PC-9 (cell line): Measurements from ENCODE around the gene CHSY3. TPM values are rescaled to one million over a fixed set of nuclear protein-coding genes. Genes with fewer than 3 reads are reported as not detected.

Source experiments
- BruUV-seq: library from RNA; stranded (reverse); fragments of 400-500 nt; replicated peaks from 2 replicates; lab custom pipeline; 2021; lab: Mats Ljungman, UMichigan
- CTCF ChIA-PET: fragments of 300-600 bp; sonication (Branson Sonifier 250); formaldehyde crosslinking; loops from one replicate; lab custom pipeline; 2022; ENCODE audit warnings: antibody characterized with exemption; lab: Charles Lee
- POLR2A ChIA-PET: fragments of 300-600 bp; sonication (Branson Sonifier 250); formaldehyde crosslinking; loops from one replicate; lab custom pipeline; 2022; ENCODE audit warnings: antibody characterized with exemption; ENCODE audit not compliant: unreplicated experiment; lab: Charles Lee
- DNase-seq, 2 experiments: peaks; one replicate each; pipeline versions ENCODE4 v3.0.0 to v3.0.0-alpha.2; 2015 to 2022; ENCODE audit warnings: mixed read lengths in 1 of 2
- H2AFZ ChIP-seq: fragments of 200-600 bp; sonication (generic); 2 replicates; pipeline ENCODE4 v1.8.1; 2017; ENCODE audit warnings: antibody characterized with exemption
- H3F3A ChIP-seq: fragments of 200-600 bp; sonication (generic); 2 replicates; pipeline ENCODE4 v1.8.1; 2017; ENCODE audit warnings: antibody characterized with exemption, mild to moderate bottlenecking, low read depth; ENCODE audit not compliant: insufficient read depth
- H3K27ac ChIP-seq: fragments of 200-600 bp; sonication (generic); 2 replicates; pipeline ENCODE4 v1.6.1; 2016; ENCODE audit warnings: mixed run types
- H3K27me3 ChIP-seq: fragments of 200-600 bp; sonication (generic); 2 replicates; pipeline ENCODE4 v1.6.1; 2016; ENCODE audit warnings: low read depth, mixed run types; ENCODE audit not compliant: insufficient read depth
- H3K36me3 ChIP-seq: fragments of 200-600 bp; sonication (generic); 2 replicates; pipeline ENCODE4 v1.6.1; 2016; ENCODE audit warnings: low read depth, mixed run types
- H3K4me1 ChIP-seq: fragments of 200-600 bp; sonication (generic); replicated peaks from 2 replicates; pipeline ENCODE4 v1.6.1; 2016; ENCODE audit warnings: mixed run types; ENCODE audit not compliant: insufficient read depth
- H3K4me2 ChIP-seq: fragments of 200-600 bp; sonication (generic); 2 replicates; pipeline ENCODE4 v1.6.1; 2017; ENCODE audit warnings: mixed run types
- H3K4me3 ChIP-seq: fragments of 200-600 bp; sonication (generic); 2 replicates; pipeline ENCODE4 v1.6.1; 2016; ENCODE audit warnings: mixed run types
- H3K79me2 ChIP-seq: fragments of 200-600 bp; sonication (generic); 2 replicates; pipeline ENCODE4 v1.6.1; 2017; ENCODE audit warnings: low read depth, mixed run types
- H3K9me2 ChIP-seq: fragments of 200-600 bp; sonication (generic); 2 replicates; pipeline ENCODE4 v1.8.1; 2017; ENCODE audit warnings: mild to moderate bottlenecking; ENCODE audit not compliant: insufficient read depth
- H3K9me3 ChIP-seq: fragments of 200-600 bp; sonication (generic); 2 replicates; pipeline ENCODE4 v1.8.1; 2016; ENCODE audit warnings: low read depth; ENCODE audit not compliant: insufficient read depth
- H4K20me1 ChIP-seq: fragments of 200-600 bp; sonication (generic); 2 replicates; pipeline ENCODE4 v1.8.1; 2017; ENCODE audit not compliant: insufficient read depth
- EZH2 ChIP-seq: fragments of 200-600 bp; sonication (generic); IDR thresholded peaks from 2 replicates; pipeline ENCODE4 v1.8.0; 2017; ENCODE audit warnings: antibody characterized with exemption, low read depth
- intact Hi-C: fragments of 100-400 bp; cut with micrococcal nuclease; formaldehyde crosslinking; loops from one replicate; pipeline ENCODE4 v1.10.0; 2022; ENCODE audit not compliant: unreplicated experiment
- total RNA-seq: library from RNA; stranded (reverse); gene quantifications from 2 replicates; pipeline ENCODE4 v1.2.3, GENCODE V29; 2021
- TF ChIP-seq, protein P1 (sequence below): fragments of 200-600 bp; sonication (generic); conservative IDR thresholded peaks from 2 replicates; pipeline ENCODE4 v1.6.1; 2017; ENCODE audit warnings: mixed run types, antibody characterized with exemption, mild to moderate bottlenecking, moderate library complexity

The CHSY3 gene
- total RNA-seq, 1 experiment from 2014 or later, result 0.17 TPM

- H3K79me2 ChIP-seq, result no peaks in the 10 kb centered on the region
- ChIA-PET CTCF (no interaction called here), POLR2A (no interaction called here)
- H3K27me3 ChIP-seq, result no peaks in the 10 kb centered on the region
- no peaks in the 10 kb centered on the region for H3K4me1 ChIP-seq
- intact Hi-C loops, result no loop called here
- H3K9me2 ChIP-seq, result no peaks in the 10 kb centered on the region
- H4K20me1 ChIP-seq, result peaks cover 4% of the 10 kb centered on the region; the same call in 1 of the 2 replicates
- TF ChIP-seq, protein P1, sequence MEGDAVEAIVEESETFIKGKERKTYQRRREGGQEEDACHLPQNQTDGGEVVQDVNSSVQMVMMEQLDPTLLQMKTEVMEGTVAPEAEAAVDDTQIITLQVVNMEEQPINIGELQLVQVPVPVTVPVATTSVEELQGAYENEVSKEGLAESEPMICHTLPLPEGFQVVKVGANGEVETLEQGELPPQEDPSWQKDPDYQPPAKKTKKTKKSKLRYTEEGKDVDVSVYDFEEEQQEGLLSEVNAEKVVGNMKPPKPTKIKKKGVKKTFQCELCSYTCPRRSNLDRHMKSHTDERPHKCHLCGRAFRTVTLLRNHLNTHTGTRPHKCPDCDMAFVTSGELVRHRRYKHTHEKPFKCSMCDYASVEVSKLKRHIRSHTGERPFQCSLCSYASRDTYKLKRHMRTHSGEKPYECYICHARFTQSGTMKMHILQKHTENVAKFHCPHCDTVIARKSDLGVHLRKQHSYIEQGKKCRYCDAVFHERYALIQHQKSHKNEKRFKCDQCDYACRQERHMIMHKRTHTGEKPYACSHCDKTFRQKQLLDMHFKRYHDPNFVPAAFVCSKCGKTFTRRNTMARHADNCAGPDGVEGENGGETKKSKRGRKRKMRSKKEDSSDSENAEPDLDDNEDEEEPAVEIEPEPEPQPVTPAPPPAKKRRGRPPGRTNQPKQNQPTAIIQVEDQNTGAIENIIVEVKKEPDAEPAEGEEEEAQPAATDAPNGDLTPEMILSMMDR, result no peak
- no peak for TF ChIP-seq EZH2
- no peaks in the 10 kb centered on the region for H3K36me3 ChIP-seq
- no peak for DNase-seq
- no peaks in the 10 kb centered on the region for H3K9me3 ChIP-seq
- no peak overlapping the region for H3K4me3 ChIP-seq
- no peak overlapping the region for H3K4me2 ChIP-seq
- BruUV-seq, result no TSS peak
- H3K27ac ChIP-seq, result no peak overlapping the region
- H3F3A ChIP-seq, result no peaks in the 10 kb centered on the region
- no peak overlapping the region for H2AFZ ChIP-seq
These were observed 67.4 kb downstream of the CHSY3 start for GRCh38 chr5:129971714-129972113.

DNA sequence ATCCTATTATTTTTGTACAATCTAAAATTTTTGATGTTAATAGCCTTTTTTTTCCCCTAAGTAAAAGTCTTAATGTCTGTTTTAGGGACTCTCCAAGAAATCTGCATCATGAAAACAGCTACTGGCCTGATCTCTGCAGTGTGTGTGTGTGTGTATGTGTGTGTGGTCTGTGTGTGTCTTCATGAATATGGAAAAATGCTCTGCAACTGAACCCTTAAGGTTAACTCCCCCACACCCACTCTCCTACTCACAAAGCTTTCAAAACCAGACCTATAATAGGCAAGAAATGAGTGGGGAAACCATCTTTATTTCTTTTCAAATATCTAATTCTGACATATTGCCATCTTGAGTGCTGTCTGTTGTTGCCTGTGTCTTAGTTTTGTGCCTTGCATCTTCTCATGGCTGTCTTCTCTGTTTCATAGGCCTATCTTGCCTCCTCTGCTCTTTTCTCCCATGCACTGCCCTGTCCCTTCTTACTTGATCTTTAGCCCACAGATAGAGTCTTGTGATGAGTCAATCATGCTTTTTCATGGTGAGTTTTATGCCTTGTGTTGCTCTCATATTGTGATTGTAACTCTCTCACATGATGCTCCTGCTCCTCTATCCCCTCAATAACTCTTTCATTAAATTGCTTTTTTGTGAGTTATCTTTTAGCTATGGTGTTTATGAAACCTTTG, 68.3 kb downstream of the CHSY3 start:
- Histone ChIP-seq H3K79me2 (no peaks in the 10 kb centered on the region), H3K9me3 (no peaks in the 10 kb centered on the region), H3K27ac (no peak overlapping the region), H3K36me3 (no peaks in the 10 kb centered on the region), H4K20me1 (peaks cover 4% of the 10 kb centered on the region; the same call in 1 of the 2 replicates), H2AFZ (no peak overlapping the region), H3K27me3 (no peaks in the 10 kb centered on the region), H3F3A (no peaks in the 10 kb centered on the region), H3K4me1 (no peaks in the 10 kb centered on the region), H3K4me3 (no peak overlapping the region), H3K9me2 (no peaks in the 10 kb centered on the region), H3K4me2 (no peak overlapping the region)
- TF ChIP-seq, protein P1, result no peak
- no peak for TF ChIP-seq EZH2
- intact Hi-C loops, result no loop called here
- DNase-seq, result no peak
- BruUV-seq, result no TSS peak
- ChIA-PET POLR2A (no interaction called here), CTCF (no interaction called here)

- Histone ChIP-seq H3K4me2 (no peak overlapping the region), H3K27ac (no peak overlapping the region), H4K20me1 (peaks cover 4% of the 10 kb centered on the region; the same call in 1 of the 2 replicates), H3K79me2 (no peaks in the 10 kb centered on the region), H3K4me1 (no peaks in the 10 kb centered on the region), H3K9me2 (no peaks in the 10 kb centered on the region), H3K27me3 (no peaks in the 10 kb centered on the region), H3F3A (no peaks in the 10 kb centered on the region), H3K36me3 (no peaks in the 10 kb centered on the region), H3K4me3 (no peak overlapping the region), H3K9me3 (no peaks in the 10 kb centered on the region), H2AFZ (no peak overlapping the region)
- intact Hi-C loops, result no loop called here
- no peak for DNase-seq
- TF ChIP-seq EZH2, result no peak
- TF ChIP-seq, protein P1, result no peak
- BruUV-seq, result no TSS peak
- CTCF ChIA-PET, result no interaction called here
- POLR2A ChIA-PET, result no interaction called here
These were observed 69.6 kb downstream of the CHSY3 start for GRCh38 chr5:129973716-129974426.
